Hindlimb muscle (tissue), 1 donor: ENCODE results near the gene ARCN1. TPM values are rescaled to one million over a fixed set of nuclear protein-coding genes. Genes with fewer than 3 reads are reported as not detected.

Experiments
- DNase-seq: peaks from one replicate; pipeline ENCODE4 v3.0.0-alpha.2; 2013
- polyA plus RNA-seq: library from polyadenylated mRNA; unstranded; fragments of 120-200 nt; gene quantifications from one replicate; pipeline ENCODE4 v1.2.1, GENCODE V29; 2013; ENCODE audit not compliant: insufficient read length

Gene ARCN1
- polyA plus RNA-seq, 1 donor = 114 TPM

DNA sequence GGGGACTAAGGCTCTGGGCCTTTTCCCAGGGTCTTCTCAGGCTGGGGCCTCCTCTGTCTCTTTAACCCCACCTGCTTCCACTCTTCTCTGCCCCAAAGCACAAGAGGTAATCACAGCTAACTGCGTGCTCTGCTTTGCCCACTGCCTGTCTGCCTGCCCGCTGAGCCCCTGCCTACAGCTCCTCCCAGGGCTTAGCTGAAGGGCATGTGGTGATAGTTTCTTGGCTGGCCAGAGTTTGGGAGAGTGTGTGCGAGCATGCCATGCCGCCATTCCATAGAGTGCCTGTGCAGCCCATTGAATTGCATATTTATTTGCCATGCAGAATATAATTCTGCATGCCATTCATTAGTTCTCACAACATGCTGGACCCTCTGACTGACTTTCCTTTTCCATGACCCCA is 67.7 kb downstream of the ARCN1 start:
- DNase-seq = no peak

DNA sequence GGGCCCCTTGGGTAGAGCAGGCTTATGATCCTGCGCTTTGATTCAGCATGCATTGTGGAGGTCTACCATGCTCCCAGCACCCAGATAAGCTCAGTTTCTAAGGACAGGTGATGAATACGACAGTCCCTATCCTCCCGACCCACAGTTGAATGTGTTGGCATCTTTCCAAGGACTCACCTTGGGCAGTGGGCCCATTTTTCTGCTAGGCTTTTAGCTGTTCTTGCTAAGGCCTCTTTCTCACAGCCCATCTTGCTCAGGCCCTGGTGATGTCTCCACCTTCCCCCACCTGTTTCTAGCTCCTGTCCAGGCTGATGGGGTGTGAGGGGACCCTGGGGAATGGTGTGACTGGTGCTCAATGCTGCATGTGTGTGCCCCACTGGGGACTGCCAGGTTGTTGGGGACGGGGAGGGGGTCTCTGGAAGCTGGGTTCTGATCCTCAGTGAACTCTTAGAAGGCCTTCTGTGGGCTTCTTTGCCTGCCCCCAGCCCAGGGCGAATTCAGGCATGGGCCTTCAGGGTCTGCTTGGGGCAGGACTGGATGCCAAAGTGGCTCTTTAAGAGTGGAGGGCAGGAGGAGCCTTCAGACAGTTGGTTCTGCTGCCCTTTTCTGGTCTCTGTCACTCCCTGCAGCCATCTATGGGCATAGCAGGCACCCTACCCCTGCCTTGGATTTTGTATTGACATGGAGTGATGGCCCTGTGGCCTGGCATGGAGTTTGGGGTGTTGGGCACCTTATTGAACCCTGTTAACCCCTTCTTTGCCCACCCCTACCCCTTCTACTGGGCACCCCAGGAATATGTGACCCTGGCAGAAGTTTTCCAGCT is 68.3 kb downstream of the ARCN1 start:
- DNase-seq = no peak

DNA sequence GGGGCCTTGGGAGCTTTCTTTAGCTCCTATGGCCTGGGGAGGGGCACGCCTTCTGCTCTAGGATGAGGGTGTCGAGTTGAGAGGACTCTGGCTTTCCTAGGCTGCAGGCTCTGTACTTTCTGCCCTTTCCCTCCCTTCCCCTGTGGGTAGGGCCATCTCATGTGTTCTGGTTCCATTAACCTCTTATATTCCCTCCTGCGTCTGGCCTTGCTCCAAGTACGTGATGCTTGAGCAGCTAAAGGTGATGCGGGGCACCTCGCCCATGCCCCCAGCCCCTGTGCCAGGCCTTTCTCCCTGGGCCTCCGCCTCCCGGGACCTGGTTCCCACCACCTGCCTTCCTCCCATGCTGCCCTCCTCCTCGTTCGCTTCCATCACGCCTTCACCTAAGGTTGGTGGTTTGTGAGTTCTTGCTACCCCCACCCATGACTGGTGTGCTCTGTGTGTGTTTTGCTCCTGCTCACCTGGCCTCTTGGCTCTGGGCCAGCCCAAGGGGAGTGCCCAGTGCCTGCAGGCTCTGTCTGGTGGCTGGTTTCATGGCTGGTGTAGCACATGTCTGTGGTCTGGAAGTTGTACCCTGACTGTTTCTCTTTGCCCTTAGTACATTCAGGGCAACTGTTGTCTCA is 69.3 kb downstream of the ARCN1 start:
- no peak for DNase-seq

DNA sequence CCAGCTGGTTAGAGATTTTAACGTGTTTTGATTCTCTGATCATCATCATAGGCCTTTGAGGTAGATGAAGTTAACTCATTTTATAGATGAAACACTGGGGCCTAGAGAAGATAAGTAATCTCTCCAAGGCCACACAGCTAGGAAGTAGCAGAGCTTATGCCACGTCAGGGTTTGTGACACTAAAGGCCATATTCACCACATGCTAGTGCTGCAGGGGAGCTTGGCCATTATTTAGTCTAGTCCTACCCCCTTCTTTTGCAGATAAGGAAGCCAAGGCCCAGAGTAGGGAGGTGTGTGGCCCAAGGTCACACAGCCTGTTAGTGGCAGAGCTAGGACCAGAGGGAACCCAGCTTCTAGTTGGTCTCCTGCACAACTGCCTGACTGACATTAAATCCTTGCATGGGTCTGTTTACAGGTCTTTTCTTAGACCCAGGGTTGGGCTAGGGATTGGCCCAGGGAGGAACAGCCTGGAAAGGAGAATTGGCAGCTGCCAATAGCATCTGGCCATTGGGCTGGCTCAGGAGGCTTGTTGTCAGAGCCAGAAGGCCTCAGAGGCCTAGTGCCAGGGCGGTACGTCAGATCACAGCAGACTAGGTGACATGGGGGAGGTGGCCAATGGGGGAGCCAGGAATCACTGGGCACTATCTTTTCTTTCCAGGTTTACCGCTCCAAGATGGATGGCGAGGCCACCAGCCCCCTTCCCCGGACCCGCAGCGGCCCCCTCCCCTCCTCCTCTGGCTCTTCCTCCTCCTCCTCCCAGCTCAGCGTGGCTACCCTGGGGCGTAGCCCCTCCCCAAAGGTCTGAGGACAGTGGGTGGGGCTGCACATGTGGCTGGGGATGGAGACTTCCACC is 71.2 kb downstream of the ARCN1 start:
- no peak for DNase-seq

DNA sequence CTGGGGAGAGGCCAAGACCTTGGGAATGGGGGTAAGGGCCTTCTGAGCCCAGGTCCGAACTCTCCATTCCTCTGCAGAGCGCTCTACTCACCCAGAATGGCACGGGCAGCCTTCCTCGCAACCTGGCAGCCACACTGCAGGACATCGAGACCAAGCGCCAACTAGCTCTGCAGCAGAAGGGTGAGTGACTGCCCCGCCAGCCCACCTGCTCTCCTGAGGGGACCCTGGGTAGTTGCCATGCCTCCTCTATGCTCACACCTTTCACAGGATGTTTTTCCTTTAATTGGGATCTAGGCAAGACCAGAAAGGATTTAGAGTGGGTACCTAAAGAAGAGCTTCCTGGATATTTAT is 71.8 kb downstream of the ARCN1 start:
- DNase-seq = no peak

DNA sequence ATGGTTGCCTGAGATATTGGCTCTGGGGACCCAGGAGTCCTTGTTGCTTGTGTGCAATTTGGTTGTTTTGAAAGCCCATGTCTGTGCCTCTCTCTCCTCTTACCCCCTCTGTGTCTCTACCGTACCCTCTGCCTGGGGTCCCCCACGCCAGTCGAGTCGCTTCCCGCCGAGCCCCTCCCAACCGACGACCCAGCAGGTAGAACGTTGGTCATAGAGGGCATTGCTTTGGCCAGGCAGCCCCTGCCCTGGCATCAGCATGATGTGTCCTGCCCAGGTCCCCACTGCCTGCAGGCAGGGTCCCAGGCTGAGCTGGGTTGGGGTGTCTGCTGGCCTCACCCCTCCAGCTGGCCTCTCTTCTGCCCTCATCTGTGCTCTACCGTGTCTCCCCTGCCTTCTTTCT is 72.3 kb downstream of the ARCN1 start:
- DNase-seq = no peak

DNA sequence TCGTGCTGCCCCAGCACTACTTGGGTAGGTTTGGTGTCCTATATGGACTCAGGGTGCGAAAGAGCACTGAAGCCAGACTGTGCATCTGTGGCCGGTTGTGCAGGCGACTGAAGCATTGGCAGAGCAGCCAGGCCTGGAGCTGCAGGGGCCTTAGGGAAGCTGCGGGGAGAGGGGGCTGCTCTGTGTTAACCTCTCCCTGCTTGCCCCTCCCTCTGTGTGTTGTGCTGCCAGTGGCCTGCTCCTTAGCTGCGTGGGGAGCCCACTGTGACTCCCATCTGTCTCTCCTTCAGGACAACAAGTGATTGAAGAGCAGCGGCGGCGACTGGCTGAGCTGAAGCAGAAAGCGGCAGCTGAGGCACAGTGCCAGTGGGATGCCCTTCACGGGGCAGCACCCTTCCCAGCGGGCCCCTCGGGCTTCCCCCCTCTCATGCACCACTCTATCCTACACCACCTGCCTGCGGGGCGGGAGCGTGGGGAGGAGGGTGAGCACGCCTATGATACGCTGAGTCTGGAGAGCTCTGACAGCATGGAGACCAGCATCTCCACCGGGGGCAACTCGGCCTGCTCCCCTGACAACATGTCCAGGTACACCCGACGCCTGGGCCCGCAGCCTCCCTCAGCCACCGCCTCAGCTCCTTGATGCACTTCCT is 73.0 kb downstream of the ARCN1 start:
- DNase-seq = no peak

DNA sequence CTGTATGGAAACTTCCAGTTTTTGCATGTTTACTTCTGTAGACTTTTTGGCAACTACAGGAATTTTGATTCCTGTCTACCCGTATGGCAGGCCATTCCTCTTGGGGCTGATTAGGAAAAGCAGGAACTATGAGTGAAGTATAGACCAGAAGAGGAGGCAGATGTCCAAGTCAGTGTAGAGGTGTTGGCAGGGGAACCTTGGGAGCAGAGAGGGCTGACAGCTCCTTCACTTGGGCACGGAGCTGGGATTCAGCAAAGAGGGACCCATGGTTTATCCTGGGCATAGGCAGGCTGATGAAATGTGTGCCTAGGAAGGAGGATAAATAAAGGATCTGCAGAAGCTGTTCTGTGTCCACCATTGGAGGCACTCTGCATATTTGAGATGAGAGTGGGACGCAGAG is 74.2 kb downstream of the ARCN1 start:
- DNase-seq = no peak

DNA sequence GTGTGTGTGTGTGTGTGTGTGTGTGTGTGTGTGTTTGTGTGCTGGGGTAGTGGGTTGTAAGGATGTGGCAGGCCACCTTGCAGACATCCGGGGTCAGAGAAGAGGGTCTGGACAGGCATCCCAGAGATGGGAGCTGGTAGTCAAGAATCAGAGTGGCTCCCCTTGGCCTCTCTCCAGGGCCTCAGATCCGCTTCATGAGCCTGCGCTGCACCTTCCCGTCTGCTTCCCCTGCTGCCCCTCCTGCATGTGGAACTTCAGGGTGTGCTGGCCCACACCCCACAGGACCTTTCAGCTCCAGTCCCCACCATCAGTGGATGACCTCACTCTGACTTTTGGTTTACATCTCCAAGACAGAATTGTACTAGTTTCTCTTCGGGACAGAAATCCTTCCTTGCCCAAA is 76.1 kb downstream of the ARCN1 start:
- DNase-seq = no peak

DNA sequence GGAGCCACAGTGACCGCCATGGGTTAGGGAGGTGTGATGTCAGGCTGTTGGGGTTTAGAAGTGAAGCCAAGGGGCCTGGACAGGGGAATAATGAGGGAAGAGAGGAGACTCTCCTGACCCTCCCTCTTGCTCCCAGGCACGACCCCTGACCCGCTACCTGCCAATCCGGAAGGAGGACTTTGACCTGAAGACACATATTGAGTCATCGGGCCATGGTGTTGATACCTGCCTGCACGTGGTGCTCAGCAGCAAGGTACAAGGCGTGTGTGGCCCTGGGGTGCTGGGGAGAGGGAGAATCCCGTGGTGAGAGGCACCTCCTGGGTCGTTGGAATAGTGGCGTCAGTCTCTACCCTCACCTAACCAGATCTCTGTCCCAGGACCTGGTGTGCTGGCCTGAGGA is 77.7 kb downstream of the ARCN1 start:
- no peak for DNase-seq

DNA sequence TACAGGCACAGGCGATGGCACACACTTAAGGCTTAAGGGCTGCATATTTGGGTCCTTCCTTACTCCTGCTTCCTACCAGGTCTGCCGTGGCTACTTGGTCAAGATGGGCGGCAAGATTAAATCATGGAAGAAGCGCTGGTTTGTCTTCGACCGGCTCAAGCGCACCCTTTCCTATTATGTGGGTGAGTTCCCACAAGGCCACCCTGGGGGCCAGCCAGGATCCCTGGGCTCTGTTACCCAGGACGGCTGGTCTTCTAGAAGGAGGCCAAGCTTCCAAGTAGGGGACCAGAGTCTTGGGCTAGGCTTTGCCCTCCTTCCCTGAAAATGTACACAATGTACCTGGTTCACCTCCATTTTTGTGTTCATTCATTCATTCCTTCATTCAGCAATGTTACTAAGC is 78.2 kb downstream of the ARCN1 start:
- DNase-seq = no peak

DNA sequence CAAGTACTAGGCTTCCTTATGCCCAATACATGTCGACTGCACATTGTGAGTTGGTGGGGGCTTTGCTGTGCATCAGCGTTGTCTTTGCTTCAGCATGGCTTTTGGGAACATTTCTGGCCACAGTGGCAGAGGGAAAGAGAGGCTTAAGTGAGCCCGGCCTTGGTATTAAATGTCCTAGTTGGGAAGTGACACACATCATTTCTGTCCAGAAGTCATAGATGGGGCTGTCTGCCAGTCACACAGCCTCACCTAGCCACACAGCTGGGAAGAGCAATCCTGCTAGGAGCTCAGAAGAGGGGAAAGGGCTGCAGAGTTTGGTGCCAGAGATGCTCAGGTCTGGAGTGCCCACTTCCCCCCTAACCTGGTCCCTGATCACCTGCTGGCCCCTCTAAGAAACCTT is 79.6 kb downstream of the ARCN1 start:
- DNase-seq = no peak

Other genes starting within 250 kb of the ARCN1 start
- not detected for gene CD3D, start 229.7 kb upstream of the ARCN1 start, polyA plus RNA-seq
- gene CD3G, start 228.1 kb upstream of the ARCN1 start, polyA plus RNA-seq = 0.17 TPM
- 22.2 TPM for gene UBE4A, start 212.8 kb upstream of the ARCN1 start, polyA plus RNA-seq
- 324 TPM for gene ATP5MG, start 170.8 kb upstream of the ARCN1 start, polyA plus RNA-seq
- 34.5 TPM for gene KMT2A, start 135.9 kb upstream of the ARCN1 start, polyA plus RNA-seq
- gene TTC36, start 44.9 kb upstream of the ARCN1 start, polyA plus RNA-seq = 3.8 TPM
- 22.1 TPM for gene TMEM25, start 41.2 kb upstream of the ARCN1 start, polyA plus RNA-seq
- 19.2 TPM for gene IFT46, start 6.5 kb upstream of the ARCN1 start, polyA plus RNA-seq
- 132 TPM for gene PHLDB1, start 35.2 kb downstream of the ARCN1 start, polyA plus RNA-seq
- 0.25 TPM for gene TREH, start 107.2 kb downstream of the ARCN1 start, polyA plus RNA-seq
- 68.1 TPM for gene DDX6, start 218.8 kb downstream of the ARCN1 start, polyA plus RNA-seq